NCI-H1092 treated with DMSO at 0.1 percent for 48 hours (cell line): ENCODE data around the gene ARPC5L.

ENCODE experiments used
- DNase-seq: peaks from one replicate; lab custom pipeline; 2025; lab: John Stamatoyannopoulos, UW

The ARPC5L gene

GRCh38 chr9:124868511-124869465 lies 6.9 kb downstream of the ARPC5L start:
- peak; percentile 77 for DNase-seq

- DNase-seq: no peak
These were observed 7.6 kb downstream of the ARPC5L start for GRCh38 chr9:124869466-124869985.

- DNase-seq: no peak
These were observed 8.1 kb downstream of the ARPC5L start for GRCh38 chr9:124869986-124870560.

GRCh38 chr9:124870723-124871122 lies 8.8 kb downstream of the ARPC5L start:
- DNase-seq: no peak

- no peak for DNase-seq
These were observed 9.2 kb downstream of the ARPC5L start for GRCh38 chr9:124871156-124871561.

GRCh38 chr9:124873664-124874063 lies 11.7 kb downstream of the ARPC5L start:
- no peak for DNase-seq

- no peak for DNase-seq
These were observed 13.6 kb downstream of the ARPC5L start for GRCh38 chr9:124875501-124875900.

- no peak for DNase-seq
These were observed 15.3 kb downstream of the ARPC5L start for GRCh38 chr9:124877021-124877782.

GRCh38 chr9:124878021-124878420 lies 16.1 kb downstream of the ARPC5L start:
- DNase-seq: no peak

GRCh38 chr9:124878518-124878917 lies 16.6 kb downstream of the ARPC5L start:
- no peak for DNase-seq

GRCh38 chr9:124879226-124879625 lies 17.3 kb downstream of the ARPC5L start:
- no peak for DNase-seq

- no peak for DNase-seq
These were observed 18.6 kb downstream of the ARPC5L start for GRCh38 chr9:124880501-124880900.

GRCh38 chr9:124881138-124881743 lies 19.3 kb downstream of the ARPC5L start:
- DNase-seq: no peak

- DNase-seq: no peak
These were observed 20.3 kb downstream of the ARPC5L start for GRCh38 chr9:124882231-124882630.

- no peak for DNase-seq
These were observed 22.4 kb downstream of the ARPC5L start for GRCh38 chr9:124884376-124884775.

- no peak for DNase-seq
These were observed 23.6 kb downstream of the ARPC5L start for GRCh38 chr9:124885551-124885950.

GRCh38 chr9:124886461-124886860 lies 24.5 kb downstream of the ARPC5L start:
- no peak for DNase-seq

- no peak for DNase-seq
These were observed 25.0 kb downstream of the ARPC5L start for GRCh38 chr9:124886866-124887492.

GRCh38 chr9:124887832-124888231 lies 25.9 kb downstream of the ARPC5L start:
- no peak for DNase-seq

GRCh38 chr9:124889006-124889405 lies 27.1 kb downstream of the ARPC5L start:
- DNase-seq: no peak

- no peak for DNase-seq
These were observed 28.2 kb downstream of the ARPC5L start for GRCh38 chr9:124890179-124890578.
